ENCODE data around the gene TRIM24. TPM values are rescaled to one million over a fixed set of nuclear protein-coding genes. Genes with fewer than 3 reads are reported as not detected.

The TRIM24 gene
- total RNA-seq, 1 donor from 2014 or later: 60.3 TPM

- no peak overlapping the region for H2AFZ ChIP-seq (ENCODE audit: low read depth, low read length)
- no peaks in the 10 kb centered on the region for H3K79me2 ChIP-seq (ENCODE audit: insufficient read depth, low read length)
- DNase-seq (ENCODE audit: low read depth) (no peak), FAIRE-seq (no peak)
- no peak overlapping the region for H3K4me2 ChIP-seq (ENCODE audit: low read length)
- Mint-ChIP-seq H3K4me3 (ENCODE audit: unreplicated experiment) (no peak overlapping the region), H3K9me3 (ENCODE audit: unreplicated experiment) (peaks cover 17% of the 10 kb centered on the region), H3K27ac (ENCODE audit: unreplicated experiment) (no peak overlapping the region), H3K36me3 (ENCODE audit: low read depth, unreplicated experiment) (no peaks in the 10 kb centered on the region), H3K4me1 (ENCODE audit: low read depth, unreplicated experiment) (no peaks in the 10 kb centered on the region), H3K27me3 (ENCODE audit: low read depth, unreplicated experiment) (no peaks in the 10 kb centered on the region)
- no peak overlapping the region for H3K4me3 ChIP-seq (ENCODE audit: insufficient read depth, low read depth, low read length)
- no peaks in the 10 kb centered on the region for H4K20me1 ChIP-seq (ENCODE audit: insufficient read depth, low read length)
- H3K9me3 ChIP-seq (ENCODE audit: insufficient read depth, low read depth, low read length): peaks cover 14% of the 10 kb centered on the region
- H3K27me3 ChIP-seq (ENCODE audit: insufficient read depth, low read length): no peaks in the 10 kb centered on the region
- no peak overlapping the region for H3K27ac ChIP-seq (ENCODE audit: low read depth, low read length)
- H3K4me1 ChIP-seq (ENCODE audit: insufficient read depth, low read length): no peaks in the 10 kb centered on the region
- TF ChIP-seq, protein P1, sequence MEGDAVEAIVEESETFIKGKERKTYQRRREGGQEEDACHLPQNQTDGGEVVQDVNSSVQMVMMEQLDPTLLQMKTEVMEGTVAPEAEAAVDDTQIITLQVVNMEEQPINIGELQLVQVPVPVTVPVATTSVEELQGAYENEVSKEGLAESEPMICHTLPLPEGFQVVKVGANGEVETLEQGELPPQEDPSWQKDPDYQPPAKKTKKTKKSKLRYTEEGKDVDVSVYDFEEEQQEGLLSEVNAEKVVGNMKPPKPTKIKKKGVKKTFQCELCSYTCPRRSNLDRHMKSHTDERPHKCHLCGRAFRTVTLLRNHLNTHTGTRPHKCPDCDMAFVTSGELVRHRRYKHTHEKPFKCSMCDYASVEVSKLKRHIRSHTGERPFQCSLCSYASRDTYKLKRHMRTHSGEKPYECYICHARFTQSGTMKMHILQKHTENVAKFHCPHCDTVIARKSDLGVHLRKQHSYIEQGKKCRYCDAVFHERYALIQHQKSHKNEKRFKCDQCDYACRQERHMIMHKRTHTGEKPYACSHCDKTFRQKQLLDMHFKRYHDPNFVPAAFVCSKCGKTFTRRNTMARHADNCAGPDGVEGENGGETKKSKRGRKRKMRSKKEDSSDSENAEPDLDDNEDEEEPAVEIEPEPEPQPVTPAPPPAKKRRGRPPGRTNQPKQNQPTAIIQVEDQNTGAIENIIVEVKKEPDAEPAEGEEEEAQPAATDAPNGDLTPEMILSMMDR (IDR thresholded peaks at IDR 0.05; ENCODE audit: insufficient read depth, low read depth, low read length): no peak
- no peak for TF ChIP-seq EZH2 (IDR thresholded peaks at IDR 0.05; ENCODE audit: insufficient read depth, low read length)
- no peaks in the 10 kb centered on the region for H3K36me3 ChIP-seq (ENCODE audit: insufficient read depth, low read length)
- no peak overlapping the region for H3K9ac ChIP-seq (ENCODE audit: low read length)
These were observed 35.0 kb upstream of the TRIM24 start for GRCh38 chr7:138425026-138425425.

DNA sequence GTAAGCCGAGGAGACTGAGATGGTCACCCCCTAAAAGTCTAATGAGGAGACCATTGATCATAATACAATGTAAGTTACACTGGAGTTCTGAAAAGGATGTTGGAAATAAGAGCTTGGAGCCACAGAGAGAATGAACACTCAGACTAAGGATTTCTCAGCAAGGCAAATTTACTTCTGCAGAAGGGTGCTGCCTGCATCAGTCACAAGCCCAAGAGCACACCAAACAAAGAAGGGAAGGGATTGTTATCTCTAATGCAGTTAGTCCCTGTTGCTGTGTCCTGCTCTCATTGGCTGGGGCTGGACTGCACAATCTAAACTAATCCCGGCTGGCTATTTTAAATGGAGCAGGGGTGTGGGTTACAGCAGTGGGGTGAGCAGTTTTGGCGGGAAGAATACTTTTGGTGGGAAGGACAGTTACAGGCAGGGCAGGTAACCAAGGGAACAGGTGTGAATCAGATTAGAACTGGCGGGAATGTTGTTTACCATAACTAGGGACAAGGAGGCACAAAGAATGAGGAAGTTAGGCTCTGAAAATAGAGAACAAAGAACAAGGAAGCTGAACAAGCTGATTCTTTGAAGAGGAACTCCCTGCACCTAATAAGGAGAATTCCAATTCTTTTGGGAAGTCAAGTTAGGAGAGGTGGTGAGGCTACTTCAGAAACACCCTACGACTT lies 30.3 kb upstream of the TRIM24 start:
- Mint-ChIP-seq H3K36me3 (ENCODE audit: low read depth, unreplicated experiment) (peaks cover 9% of the 10 kb centered on the region), H3K4me1 (ENCODE audit: low read depth, unreplicated experiment) (no peaks in the 10 kb centered on the region), H3K27ac (ENCODE audit: unreplicated experiment) (no peak overlapping the region), H3K27me3 (ENCODE audit: low read depth, unreplicated experiment) (no peaks in the 10 kb centered on the region), H3K9me3 (ENCODE audit: unreplicated experiment) (peaks cover 36% of the 10 kb centered on the region), H3K4me3 (ENCODE audit: unreplicated experiment) (no peak overlapping the region)
- no peak overlapping the region for H2AFZ ChIP-seq (ENCODE audit: low read depth, low read length)
- H3K79me2 ChIP-seq (ENCODE audit: insufficient read depth, low read length): no peaks in the 10 kb centered on the region
- TF ChIP-seq, protein P1 (IDR thresholded peaks at IDR 0.05; ENCODE audit: insufficient read depth, low read depth, low read length): no peak
- TF ChIP-seq EZH2 (IDR thresholded peaks at IDR 0.05; ENCODE audit: insufficient read depth, low read length): no peak
- H3K4me2 ChIP-seq (ENCODE audit: low read length): no peak overlapping the region
- H3K9ac ChIP-seq (ENCODE audit: low read length): no peak overlapping the region
- H3K4me1 ChIP-seq (ENCODE audit: insufficient read depth, low read length): no peaks in the 10 kb centered on the region
- H3K4me3 ChIP-seq (ENCODE audit: insufficient read depth, low read depth, low read length): no peak overlapping the region
- peaks cover 19% of the 10 kb centered on the region for H3K9me3 ChIP-seq (ENCODE audit: insufficient read depth, low read depth, low read length)
- H3K27ac ChIP-seq (ENCODE audit: low read depth, low read length): no peak overlapping the region
- DNase-seq (ENCODE audit: low read depth): peak; percentile 4
- FAIRE-seq: no peak
- no peaks in the 10 kb centered on the region for H4K20me1 ChIP-seq (ENCODE audit: insufficient read depth, low read length)
- no peaks in the 10 kb centered on the region for H3K36me3 ChIP-seq (ENCODE audit: insufficient read depth, low read length)
- H3K27me3 ChIP-seq (ENCODE audit: insufficient read depth, low read length): no peaks in the 10 kb centered on the region

GRCh38 chr7:138431517-138431916 lies 28.5 kb upstream of the TRIM24 start:
- Histone ChIP-seq H3K27me3 (ENCODE audit: insufficient read depth, low read length) (no peaks in the 10 kb centered on the region), H4K20me1 (ENCODE audit: insufficient read depth, low read length) (no peaks in the 10 kb centered on the region), H2AFZ (ENCODE audit: low read depth, low read length) (no peak overlapping the region), H3K4me1 (ENCODE audit: insufficient read depth, low read length) (no peaks in the 10 kb centered on the region), H3K9ac (ENCODE audit: low read length) (no peak overlapping the region), H3K4me2 (ENCODE audit: low read length) (no peak overlapping the region), H3K9me3 (ENCODE audit: insufficient read depth, low read depth, low read length) (peaks cover 18% of the 10 kb centered on the region), H3K79me2 (ENCODE audit: insufficient read depth, low read length) (no peaks in the 10 kb centered on the region), H3K27ac (ENCODE audit: low read depth, low read length) (no peak overlapping the region), H3K4me3 (ENCODE audit: insufficient read depth, low read depth, low read length) (no peak overlapping the region), H3K36me3 (ENCODE audit: insufficient read depth, low read length) (no peaks in the 10 kb centered on the region)
- Mint-ChIP-seq H3K4me3 (ENCODE audit: unreplicated experiment) (no peak overlapping the region), H3K27me3 (ENCODE audit: low read depth, unreplicated experiment) (no peaks in the 10 kb centered on the region), H3K4me1 (ENCODE audit: low read depth, unreplicated experiment) (no peaks in the 10 kb centered on the region), H3K27ac (ENCODE audit: unreplicated experiment) (no peak overlapping the region), H3K9me3 (ENCODE audit: unreplicated experiment) (peaks cover 38% of the 10 kb centered on the region), H3K36me3 (ENCODE audit: low read depth, unreplicated experiment) (peaks cover 9% of the 10 kb centered on the region)
- DNase-seq (ENCODE audit: low read depth) (no peak), FAIRE-seq (no peak)
- TF ChIP-seq EZH2 (IDR thresholded peaks at IDR 0.05; ENCODE audit: insufficient read depth, low read length): no peak
- TF ChIP-seq, protein P1 (IDR thresholded peaks at IDR 0.05; ENCODE audit: insufficient read depth, low read depth, low read length): no peak

All from astrocyte (in vitro differentiated cells and primary cell).